Measurements from ENCODE around the gene HS3ST3A1. TPM values are rescaled to one million over a fixed set of nuclear protein-coding genes. Genes with fewer than 3 reads are reported as not detected.

The HS3ST3A1 gene
- total and polyA plus RNA-seq, 2 of the 4 experiments (the other 2 are of a cell fraction): 8.8 to 9.0 TPM

GRCh38 chr17:13541032-13541480 is 60.7 kb downstream of the HS3ST3A1 start:
- no peak overlapping the region for H2AFZ ChIP-seq (replicated peaks; ENCODE audit: low read length, poor library complexity)
- H3K79me1 ChIP-seq (ENCODE audit: low read depth in 1 of 2, low read length in 2 of 2): peaks cover 40 to 69% of the 10 kb centered on the region in 2 experiments
- H2AK9ac ChIP-seq (replicated peaks; ENCODE audit: low read depth, low read length, poor library complexity): no peak overlapping the region
- no peak overlapping the region for H3K56ac ChIP-seq (ENCODE audit: extremely low read depth, insufficient read depth, low read length)
- intact Hi-C loops (cut with micrococcal nuclease): loop anchor here (5.0 kb wide), 1 partner anchor 204 kb away; no protein-coding TSS in a partner anchor
- peak overlapping the region; percentile 86 for H2BK5ac ChIP-seq (ENCODE audit: low read depth, low read length, poor library complexity, severe bottlenecking)
- in situ Hi-C loops (cut with MboI; ENCODE audit: low sequenced_read_pairs): no loop called here
- peaks cover 17% of the 10 kb centered on the region; the same call in 1 of the 2 replicates for H3K9me1 ChIP-seq (ENCODE audit: insufficient read depth, low read length)
- peak overlapping the region; percentile 87 for H2BK120ac ChIP-seq (ENCODE audit: low read depth, low read length)
- H4K5ac ChIP-seq (ENCODE audit: low read depth, low read length): peak overlapping the region; percentile 86; the same call in 1 of the 2 replicates
- peak overlapping the region; percentile 90 for H2BK20ac ChIP-seq (ENCODE audit: low read depth, low read length)
- peaks cover 2% of the 10 kb centered on the region for H3K36me3 ChIP-seq (ENCODE audit: control insufficient read depth, insufficient read depth, low read length)
- peaks cover 19% of the 10 kb centered on the region for H3K4me1 ChIP-seq (ENCODE audit: control insufficient read depth, insufficient read depth, low read length)
- no peaks in the 10 kb centered on the region for H3K27me3 ChIP-seq (ENCODE audit: control insufficient read depth, insufficient read depth, low read length)
- H3K27ac ChIP-seq (ENCODE audit: insufficient read depth, low read length): no peak overlapping the region
- DNase-seq (peak; percentile 96), ATAC-seq (ENCODE audit: low read depth) (peak; percentile 73)
- peak overlapping the region; percentile 82; the same call in 1 of the 2 replicates for H3K4ac ChIP-seq (ENCODE audit: low read depth, low read length)
- dilution Hi-C loops (cut with HindIII; ENCODE audit: low sequenced_read_pairs, unreplicated experiment): no loop called here
- POLR2A ChIA-PET (ENCODE audit: unreplicated experiment): no interaction called here
- H4K20me1 ChIP-seq (ENCODE audit: insufficient read depth, low read length): no peaks in the 10 kb centered on the region
- H3K9me3 ChIP-seq (ENCODE audit: control insufficient read depth, insufficient read depth, low read length): no peaks in the 10 kb centered on the region
- peak overlapping the region; percentile 85; the same call in 1 of the 2 replicates for H3K14ac ChIP-seq (replicated peaks; ENCODE audit: low read depth, low read length)
- peak overlapping the region; percentile 99; the same call in 1 of the 2 replicates for H3K18ac ChIP-seq (ENCODE audit: low read depth, low read length)
- peak overlapping the region; percentile 85; the same call in 1 of the 3 replicates for H2BK15ac ChIP-seq (ENCODE audit: low read depth, low read length)
- peak overlapping the region; percentile 37; the same call in 1 of the 2 replicates for H3K4me2 ChIP-seq (ENCODE audit: low read depth, low read length)
- H3K23ac ChIP-seq (ENCODE audit: low read depth, low read length): peak overlapping the region; percentile 50; the same call in 1 of the 2 replicates
- no peak overlapping the region for H3K9ac ChIP-seq (ENCODE audit: low read depth, low read length)
- no CpG with 5 or more reads among the region's 2 CpGs for WGBS, 2 experiments (ENCODE audit: extremely low coverage in 2 of 2, insufficient read length in 1 of 2)
- peak overlapping the region; percentile 86; the same call in 1 of the 2 replicates for H4K91ac ChIP-seq (ENCODE audit: insufficient read depth, low read depth, low read length)
- BruUV-seq (replicated peaks): no TSS peak
- CTCF ChIA-PET: no interaction called here
- H2AK5ac ChIP-seq (ENCODE audit: low read depth, low read length): no peak overlapping the region
- H3K4me3 ChIP-seq (ENCODE audit: insufficient read depth, low read depth, low read length): no peak overlapping the region
- H4K8ac ChIP-seq (ENCODE audit: low read depth in 2 of 2, low read length in 2 of 2): peak overlapping the region; percentile 66 to 67; a peak in 3 of 4 replicates
- peak; percentile 65; the same call in 1 of the 2 replicates for TF ChIP-seq FOS (IDR thresholded peaks at IDR 0.05; ENCODE audit: low read depth, low read length)
- no peak; the same call in 1 of the 2 replicates for TF ChIP-seq BHLHE40 (IDR thresholded peaks at IDR 0.05; ENCODE audit: low read depth, low read length)
- TF ChIP-seq MAZ (IDR thresholded peaks at IDR 0.05; ENCODE audit: borderline replicate concordance, low read depth, low read length): no peak
- no peak; the same call in 1 of the 2 replicates for TF ChIP-seq RAD21 (IDR thresholded peaks at IDR 0.05; ENCODE audit: low read length)
- no peak for TF ChIP-seq RCOR1 (IDR thresholded peaks at IDR 0.05; ENCODE audit: insufficient replicate concordance, low read length)
- TF ChIP-seq CEBPB (IDR thresholded peaks at IDR 0.05; ENCODE audit: low read depth, low read length): no peak
- TF ChIP-seq, protein P1, sequence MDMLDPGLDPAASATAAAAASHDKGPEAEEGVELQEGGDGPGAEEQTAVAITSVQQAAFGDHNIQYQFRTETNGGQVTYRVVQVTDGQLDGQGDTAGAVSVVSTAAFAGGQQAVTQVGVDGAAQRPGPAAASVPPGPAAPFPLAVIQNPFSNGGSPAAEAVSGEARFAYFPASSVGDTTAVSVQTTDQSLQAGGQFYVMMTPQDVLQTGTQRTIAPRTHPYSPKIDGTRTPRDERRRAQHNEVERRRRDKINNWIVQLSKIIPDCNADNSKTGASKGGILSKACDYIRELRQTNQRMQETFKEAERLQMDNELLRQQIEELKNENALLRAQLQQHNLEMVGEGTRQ (IDR thresholded peaks at IDR 0.05; ENCODE audit: low read depth, low read length): no peak
- TF ChIP-seq, protein P2, sequence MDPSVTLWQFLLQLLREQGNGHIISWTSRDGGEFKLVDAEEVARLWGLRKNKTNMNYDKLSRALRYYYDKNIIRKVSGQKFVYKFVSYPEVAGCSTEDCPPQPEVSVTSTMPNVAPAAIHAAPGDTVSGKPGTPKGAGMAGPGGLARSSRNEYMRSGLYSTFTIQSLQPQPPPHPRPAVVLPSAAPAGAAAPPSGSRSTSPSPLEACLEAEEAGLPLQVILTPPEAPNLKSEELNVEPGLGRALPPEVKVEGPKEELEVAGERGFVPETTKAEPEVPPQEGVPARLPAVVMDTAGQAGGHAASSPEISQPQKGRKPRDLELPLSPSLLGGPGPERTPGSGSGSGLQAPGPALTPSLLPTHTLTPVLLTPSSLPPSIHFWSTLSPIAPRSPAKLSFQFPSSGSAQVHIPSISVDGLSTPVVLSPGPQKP (IDR thresholded peaks at IDR 0.05; ENCODE audit: borderline replicate concordance, low read depth, low read length): no peak
- no peak for TF ChIP-seq SMC3 (IDR thresholded peaks at IDR 0.05; ENCODE audit: low read depth, low read length)
- TF ChIP-seq MAFK (IDR thresholded peaks at IDR 0.05; ENCODE audit: low read depth, low read length): peak; percentile 7; the same call in 1 of the 2 replicates
- TF ChIP-seq CHD1 (IDR thresholded peaks at IDR 0.05; ENCODE audit: low read depth, low read length): no peak
- no peak for TF ChIP-seq NFE2L2 (IDR thresholded peaks at IDR 0.05; ENCODE audit: low read depth, low read length)
- TF ChIP-seq MXI1 (IDR thresholded peaks at IDR 0.05; ENCODE audit: borderline replicate concordance, low read depth, low read length): no peak
- TF ChIP-seq, protein P3, sequence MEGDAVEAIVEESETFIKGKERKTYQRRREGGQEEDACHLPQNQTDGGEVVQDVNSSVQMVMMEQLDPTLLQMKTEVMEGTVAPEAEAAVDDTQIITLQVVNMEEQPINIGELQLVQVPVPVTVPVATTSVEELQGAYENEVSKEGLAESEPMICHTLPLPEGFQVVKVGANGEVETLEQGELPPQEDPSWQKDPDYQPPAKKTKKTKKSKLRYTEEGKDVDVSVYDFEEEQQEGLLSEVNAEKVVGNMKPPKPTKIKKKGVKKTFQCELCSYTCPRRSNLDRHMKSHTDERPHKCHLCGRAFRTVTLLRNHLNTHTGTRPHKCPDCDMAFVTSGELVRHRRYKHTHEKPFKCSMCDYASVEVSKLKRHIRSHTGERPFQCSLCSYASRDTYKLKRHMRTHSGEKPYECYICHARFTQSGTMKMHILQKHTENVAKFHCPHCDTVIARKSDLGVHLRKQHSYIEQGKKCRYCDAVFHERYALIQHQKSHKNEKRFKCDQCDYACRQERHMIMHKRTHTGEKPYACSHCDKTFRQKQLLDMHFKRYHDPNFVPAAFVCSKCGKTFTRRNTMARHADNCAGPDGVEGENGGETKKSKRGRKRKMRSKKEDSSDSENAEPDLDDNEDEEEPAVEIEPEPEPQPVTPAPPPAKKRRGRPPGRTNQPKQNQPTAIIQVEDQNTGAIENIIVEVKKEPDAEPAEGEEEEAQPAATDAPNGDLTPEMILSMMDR (conservative IDR thresholded peaks at IDR 0.05; ENCODE audit: low read depth, low read length): no peak
- TF ChIP-seq RFX5 (IDR thresholded peaks at IDR 0.05; ENCODE audit: low read depth, low read length): no peak; the same call in 1 of the 2 replicates
